ENCODE results near the gene SPN.
"Not testable (repeated sequence)": the region's sequence is repeated elsewhere in the genome, so short reads cannot be mapped to it uniquely, and the experiment has no call there.

SPN gene

DNA sequence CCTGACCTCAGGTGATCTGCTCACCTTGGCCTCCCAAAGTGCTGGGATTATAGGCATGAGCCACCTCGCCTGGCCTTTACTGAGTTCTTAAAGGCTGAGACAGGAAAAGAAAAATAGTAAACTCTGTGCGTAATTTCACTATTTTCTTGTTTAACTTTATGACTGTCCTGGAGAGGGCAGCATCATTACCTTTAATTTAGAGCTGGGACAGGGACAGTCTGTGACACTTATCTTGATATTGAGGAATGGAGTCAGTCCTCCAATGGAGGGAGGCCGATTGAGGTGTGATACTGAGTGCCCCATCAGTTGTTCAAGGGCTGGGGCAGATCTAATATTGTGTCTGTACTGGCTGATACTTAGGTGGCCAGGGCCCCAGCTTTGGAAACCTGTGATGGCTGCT lies 21.5 kb upstream of the SPN start:
- FAIRE-seq (no peak), DNase-seq (ENCODE audit: insufficient read length) (no peak)
- TF ChIP-seq POLR2AphosphoS5 (IDR thresholded peaks at IDR 0.05; ENCODE audit: low read depth, low read length), result no peak
- no peak for TF ChIP-seq POLR2A (IDR thresholded peaks at IDR 0.05; ENCODE audit: low read depth, low read length)
- no peak for TF ChIP-seq TAF1 (IDR thresholded peaks at IDR 0.05; ENCODE audit: borderline replicate concordance, low read depth, low read length)

DNA sequence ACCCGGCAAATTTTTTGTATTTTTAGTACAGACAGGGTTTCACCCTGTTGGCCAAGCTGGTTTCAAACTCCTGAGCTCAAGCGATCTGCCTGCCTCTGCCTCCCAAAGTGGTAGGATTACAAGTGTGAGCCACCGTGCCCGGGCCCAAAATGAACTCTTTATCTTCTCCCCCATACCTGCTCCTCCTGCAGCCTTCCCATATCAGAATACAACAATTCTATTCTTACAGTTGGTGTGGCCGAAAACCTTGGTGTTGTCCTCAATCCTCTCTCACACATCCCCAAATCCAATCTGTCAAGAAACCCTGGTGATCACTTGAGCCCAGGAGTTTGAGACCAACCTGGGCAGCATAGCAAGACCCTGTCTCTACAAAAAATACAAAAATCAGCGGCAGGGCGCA lies 19.5 kb upstream of the SPN start:
- no peak for FAIRE-seq
- TF ChIP-seq POLR2AphosphoS5 (IDR thresholded peaks at IDR 0.05; ENCODE audit: low read depth, low read length) (no peak), POLR2A (IDR thresholded peaks at IDR 0.05; ENCODE audit: low read depth, low read length) (no peak)
- DNase-seq (ENCODE audit: insufficient read length), result no peak

GRCh38 chr16:29644338-29644857 lies 18.6 kb upstream of the SPN start:
- peak; percentile 88 for FAIRE-seq
- TF ChIP-seq POLR2AphosphoS5 (IDR thresholded peaks at IDR 0.05; ENCODE audit: low read depth, low read length) (no peak), POLR2A (IDR thresholded peaks at IDR 0.05; ENCODE audit: low read depth, low read length) (peak; percentile 60), TAF1 (IDR thresholded peaks at IDR 0.05; ENCODE audit: borderline replicate concordance, low read depth, low read length) (peak; percentile 23; the same call in 1 of the 2 replicates)
- DNase-seq (ENCODE audit: insufficient read length), result no peak

DNA sequence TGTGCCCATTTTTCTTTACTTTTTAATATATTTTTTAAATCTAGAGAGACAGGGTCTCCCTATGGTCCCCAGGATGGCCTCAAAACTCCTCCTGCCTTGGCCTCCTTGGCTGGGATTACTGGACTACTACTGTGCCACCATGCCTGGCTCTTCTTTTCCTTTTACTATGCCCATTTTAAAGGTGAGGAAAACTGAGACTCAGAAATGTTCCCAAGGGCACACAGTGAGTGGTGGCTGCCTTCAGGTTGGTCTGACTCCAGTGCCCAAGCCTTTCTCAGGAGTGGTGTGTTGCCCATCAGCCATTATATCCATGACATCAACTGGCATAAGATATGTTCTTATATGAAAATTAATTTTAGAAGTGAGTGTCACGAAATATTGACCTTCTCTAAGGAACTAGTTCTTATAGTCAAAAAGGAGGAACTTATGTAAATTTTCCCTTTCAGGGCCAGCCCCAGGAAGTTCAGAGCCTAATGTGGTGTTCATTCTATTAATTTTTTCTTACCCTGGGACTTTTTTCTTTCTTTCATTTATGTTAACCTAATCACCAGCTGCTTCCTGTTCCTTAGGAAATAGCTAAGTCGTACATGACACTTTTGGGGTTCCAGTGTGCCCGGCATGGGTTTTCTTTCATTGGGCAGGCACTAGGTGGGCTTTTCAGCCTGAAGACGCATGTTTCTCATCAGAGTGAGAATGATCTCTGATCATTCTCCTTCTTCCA lies 17.9 kb upstream of the SPN start:
- FAIRE-seq, result no peak
- TF ChIP-seq POLR2AphosphoS5 (IDR thresholded peaks at IDR 0.05; ENCODE audit: low read depth, low read length) (no peak), TAF1 (IDR thresholded peaks at IDR 0.05; ENCODE audit: borderline replicate concordance, low read depth, low read length) (no peak), POLR2A (IDR thresholded peaks at IDR 0.05; ENCODE audit: low read depth, low read length) (no peak)
- DNase-seq (ENCODE audit: insufficient read length), result no peak

- peak; percentile 79 for FAIRE-seq
- no peak for DNase-seq (ENCODE audit: insufficient read length)
Observed at GRCh38 chr16:29645694-29646187, 17.3 kb upstream of the SPN start.

GRCh38 chr16:29646947-29647346 lies 16.1 kb upstream of the SPN start:
- DNase-seq (ENCODE audit: insufficient read length) (no peak), FAIRE-seq (no peak)
- TF ChIP-seq POLR2A (IDR thresholded peaks at IDR 0.05; ENCODE audit: low read depth, low read length) (no peak), POLR2AphosphoS5 (IDR thresholded peaks at IDR 0.05; ENCODE audit: low read depth, low read length) (no peak)

More at GRCh38 chr16:29645694-29646187, 17.3 kb upstream of the SPN start:
- peak; percentile 48; the same call in 1 of the 2 replicates for TF ChIP-seq POLR2A (IDR thresholded peaks at IDR 0.05; ENCODE audit: low read depth, low read length)
- no peak for TF ChIP-seq TAF1 (IDR thresholded peaks at IDR 0.05; ENCODE audit: borderline replicate concordance, low read depth, low read length)
- 0 out of 2 replicates have a peak, but pooled peaks have one; percentile 27 for TF ChIP-seq POLR2AphosphoS5 (IDR thresholded peaks at IDR 0.05; ENCODE audit: low read depth, low read length)

DNA sequence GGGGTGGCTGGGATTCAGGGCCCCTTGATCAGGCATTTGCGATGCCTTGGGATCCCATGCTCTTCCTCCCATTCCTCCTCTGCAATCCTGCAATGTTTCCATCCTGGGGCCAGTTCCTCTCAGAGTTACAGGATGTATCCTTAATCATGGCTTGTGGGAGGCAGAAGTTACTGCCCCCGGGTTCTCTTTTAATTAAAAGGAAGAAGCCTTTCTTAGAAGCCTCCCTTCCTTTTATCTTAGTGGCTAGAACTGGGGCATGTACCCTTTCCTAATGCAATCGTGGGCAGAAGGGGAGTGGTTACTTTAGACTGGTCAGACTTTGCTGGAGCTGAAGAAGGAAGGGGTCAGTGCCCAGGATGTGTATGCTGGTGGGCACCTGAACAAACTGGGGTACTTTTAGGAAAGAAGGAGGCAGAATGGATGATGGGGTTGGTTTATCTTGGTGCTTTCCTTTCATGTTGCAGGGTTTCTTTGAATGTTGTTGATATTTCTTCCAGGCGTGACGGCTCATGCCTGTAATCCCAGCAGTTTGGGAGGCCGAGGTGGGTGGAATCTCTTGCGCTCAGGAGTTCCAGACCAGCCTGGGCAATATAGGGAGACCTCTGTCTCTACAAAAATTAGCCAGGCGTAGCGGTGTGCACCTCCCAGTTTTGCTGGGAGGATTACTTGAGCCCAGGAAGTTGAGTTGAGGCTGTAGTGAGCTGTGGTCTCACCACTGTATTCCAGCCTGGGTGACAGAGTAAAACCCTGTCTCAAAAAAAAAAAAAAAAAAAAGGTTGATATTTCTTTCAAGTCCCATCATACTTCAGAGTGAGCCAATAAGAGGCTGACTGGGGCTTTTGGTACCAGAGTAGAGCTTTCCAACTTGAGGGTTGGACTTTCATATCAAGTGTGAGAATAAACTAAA lies 13.2 kb upstream of the SPN start:
- FAIRE-seq, result no peak
- no peak for DNase-seq (ENCODE audit: insufficient read length)
- TF ChIP-seq POLR2A (IDR thresholded peaks at IDR 0.05; ENCODE audit: low read depth, low read length) (no peak), TAF1 (IDR thresholded peaks at IDR 0.05; ENCODE audit: borderline replicate concordance, low read depth, low read length) (no peak), POLR2AphosphoS5 (IDR thresholded peaks at IDR 0.05; ENCODE audit: low read depth, low read length) (no peak)

GRCh38 chr16:29650771-29651170 lies 12.3 kb upstream of the SPN start:
- FAIRE-seq, result no peak
- TF ChIP-seq POLR2A (IDR thresholded peaks at IDR 0.05; ENCODE audit: low read depth, low read length), result no peak
- no peak for TF ChIP-seq TAF1 (IDR thresholded peaks at IDR 0.05; ENCODE audit: borderline replicate concordance, low read depth, low read length)
- no peak for TF ChIP-seq POLR2AphosphoS5 (IDR thresholded peaks at IDR 0.05; ENCODE audit: low read depth, low read length)
- no peak for DNase-seq (ENCODE audit: insufficient read length)

- no peak for FAIRE-seq
- no peak for DNase-seq (ENCODE audit: insufficient read length)
- no peak for TF ChIP-seq POLR2A (IDR thresholded peaks at IDR 0.05; ENCODE audit: low read depth, low read length)
- no peak for TF ChIP-seq TAF1 (IDR thresholded peaks at IDR 0.05; ENCODE audit: borderline replicate concordance, low read depth, low read length)
- no peak for TF ChIP-seq POLR2AphosphoS5 (IDR thresholded peaks at IDR 0.05; ENCODE audit: low read depth, low read length)
Observed at GRCh38 chr16:29651774-29652349, 11.2 kb upstream of the SPN start.

DNA sequence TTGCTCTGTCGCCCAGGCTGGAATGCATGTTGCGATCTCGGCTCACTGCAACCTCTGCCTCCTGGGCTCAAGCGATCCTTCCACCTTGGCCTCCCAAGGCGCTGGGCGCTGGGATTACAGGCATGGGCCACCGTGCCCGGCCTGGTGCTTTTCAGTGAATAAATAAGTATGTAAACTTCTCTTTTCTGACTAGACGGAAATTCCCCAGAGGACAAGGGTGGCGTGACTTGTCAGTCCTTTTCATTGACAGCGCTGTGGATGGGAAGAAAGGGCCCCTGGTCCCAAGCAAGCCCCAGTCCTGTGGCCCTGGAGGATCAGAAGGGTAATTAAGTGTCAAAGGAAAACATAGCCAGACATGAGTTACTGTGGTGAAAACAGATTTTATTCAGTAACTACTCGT lies 9.6 kb upstream of the SPN start:
- TF ChIP-seq POLR2A (IDR thresholded peaks at IDR 0.05; ENCODE audit: low read depth, low read length) (no peak), TAF1 (IDR thresholded peaks at IDR 0.05; ENCODE audit: borderline replicate concordance, low read depth, low read length) (no peak), POLR2AphosphoS5 (IDR thresholded peaks at IDR 0.05; ENCODE audit: low read depth, low read length) (no peak)
- no peak for DNase-seq (ENCODE audit: insufficient read length)
- FAIRE-seq, result no peak

DNA sequence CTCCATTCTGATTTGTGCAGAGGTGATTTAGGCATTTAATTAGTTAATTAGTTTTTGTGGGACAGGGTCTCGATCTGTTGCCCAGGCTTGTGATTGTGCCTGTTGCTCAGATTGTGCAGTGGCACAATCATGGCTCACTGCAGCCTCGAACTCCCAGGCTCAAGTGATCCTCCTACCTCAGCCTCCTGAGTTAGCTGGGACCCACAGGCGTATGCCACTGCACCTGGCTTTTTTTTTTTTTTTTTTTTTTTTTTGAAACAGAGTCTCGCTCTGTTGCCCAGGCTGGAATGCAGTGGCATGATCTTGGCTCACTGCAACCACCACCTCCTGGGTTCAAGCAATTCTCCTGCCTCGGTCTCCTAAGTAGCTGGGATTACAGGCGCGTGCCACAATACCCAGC lies 9.2 kb upstream of the SPN start:
- not testable (repeated sequence) for FAIRE-seq; DNase-seq (ENCODE audit: insufficient read length)

All from GM12892 (cell line).